Hepatocyte (in vitro differentiated cells): Measurements from ENCODE around the gene FBXL17. TPM values are rescaled to one million over a fixed set of nuclear protein-coding genes. Genes with fewer than 3 reads are reported as not detected.

Experiments used
- DNase-seq: peaks from one replicate; pipeline ENCODE4 v3.0.0-alpha.2; 2016; ENCODE audit warnings: low spot score
- H2AFZ ChIP-seq: fragments of 200-600 bp; sonication (generic); 2 replicates; pipeline ENCODE4 v1.6.0; 2016; ENCODE audit warnings: antibody characterized with exemption, mild to moderate bottlenecking
- H3K27ac ChIP-seq: fragments of 200-600 bp; sonication (generic); 2 replicates; pipeline ENCODE4 v1.5.1; 2016; ENCODE audit warnings: mild to moderate bottlenecking
- H3K27me3 ChIP-seq: fragments of 200-600 bp; sonication (generic); 2 replicates; pipeline ENCODE4 v1.6.1; 2016
- H3K36me3 ChIP-seq: fragments of 200-600 bp; sonication (generic); replicated peaks from 2 replicates; pipeline ENCODE4 v1.5.1; 2016; ENCODE audit warnings: low read depth; ENCODE audit not compliant: insufficient read depth
- H3K4me1 ChIP-seq: fragments of 200-600 bp; sonication (generic); 2 replicates; pipeline ENCODE4 v1.5.1; 2016; ENCODE audit warnings: mild to moderate bottlenecking, moderate library complexity; ENCODE audit not compliant: insufficient read depth
- H3K4me2 ChIP-seq: fragments of 200-600 bp; sonication (generic); 2 replicates; pipeline ENCODE4 v1.6.0; 2016
- H3K4me3 ChIP-seq: fragments of 200-600 bp; sonication (generic); 2 replicates; pipeline ENCODE4 v1.5.1; 2016; ENCODE audit warnings: mild to moderate bottlenecking
- H3K79me2 ChIP-seq: fragments of 200-600 bp; sonication (generic); 2 replicates; pipeline ENCODE4 v1.6.0; 2017; ENCODE audit warnings: mild to moderate bottlenecking
- H3K9me2 ChIP-seq: fragments of 200-600 bp; sonication (generic); replicated peaks from 2 replicates; pipeline ENCODE4 v1.6.0; 2017; ENCODE audit warnings: mild to moderate bottlenecking; ENCODE audit not compliant: insufficient read depth
- H3K9me3 ChIP-seq: fragments of 200-600 bp; sonication (generic); 2 replicates; pipeline ENCODE4 v1.5.1; 2016; ENCODE audit warnings: low read depth, mild to moderate bottlenecking
- H4K20me1 ChIP-seq: fragments of 200-600 bp; sonication (generic); 2 replicates; pipeline ENCODE4 v1.6.0; 2016; ENCODE audit warnings: mild to moderate bottlenecking; ENCODE audit not compliant: insufficient read depth, poor library complexity, severe bottlenecking
- CTCF ChIP-seq: fragments of 200-600 bp; sonication (generic); IDR thresholded peaks from 2 replicates; pipeline ENCODE4 v1.5.1; 2016; ENCODE audit warnings: antibody characterized with exemption, mild to moderate bottlenecking; ENCODE audit not compliant: poor library complexity
- EZH2 ChIP-seq: fragments of 200-600 bp; sonication (generic); IDR thresholded peaks from 2 replicates; pipeline ENCODE4 v1.6.1; 2016; ENCODE audit warnings: antibody characterized with exemption, mild to moderate bottlenecking, borderline replicate concordance
- EZH2phosphoT487 ChIP-seq: fragments of 200-600 bp; sonication (generic); IDR thresholded peaks from one replicate; pipeline ENCODE4 v1.6.1; 2018; ENCODE audit warnings: antibody characterized with exemption, mild to moderate bottlenecking, low read depth, moderate library complexity; ENCODE audit not compliant: unreplicated experiment, severe bottlenecking
- WGBS: methylation state at CpG from one replicate; pipeline ENCODE4 v1.1.6; 2016; ENCODE audit warnings: low lambda C conversion rate; ENCODE audit errors: missing lambda C conversion rate; 5-methylcytosine and 5-hydroxymethylcytosine counted together
- polyA plus RNA-seq: library from polyadenylated mRNA; unstranded; fragments of >200 nt; fragmentation: Nextera tagmentation; extraction: Ambion mirVana; gene quantifications from 2 replicates; pipeline ENCODE4 v1.2.1, GENCODE V29; 2016
- total RNA-seq: library from RNA; depleted of rRNA; stranded (reverse); fragments of >200 nt; gene quantifications from 2 replicates; pipeline ENCODE4 v1.2.3, GENCODE V29; 2014

Gene FBXL17
- total and polyA plus RNA-seq, 2 experiments from 2014 or later = 12.5 to 18.2 TPM

GRCh38 chr5:108303086-108303485 is 78.8 kb downstream of the FBXL17 start:
- no peak overlapping the region for H3K4me2 ChIP-seq
- H3K79me2 ChIP-seq = no peaks in the 10 kb centered on the region
- H4K20me1 ChIP-seq = no peaks in the 10 kb centered on the region
- WGBS = 97% methylated on average over 1 of the region's 1 CpG
- TF ChIP-seq EZH2phosphoT487 (no peak), EZH2 (no peak), CTCF (no peak)
- no peaks in the 10 kb centered on the region for H3K9me3 ChIP-seq
- H2AFZ ChIP-seq = no peak overlapping the region
- H3K9me2 ChIP-seq = no peaks in the 10 kb centered on the region
- no peak overlapping the region for H3K27ac ChIP-seq
- DNase-seq = no peak
- no peaks in the 10 kb centered on the region for H3K27me3 ChIP-seq
- no peaks in the 10 kb centered on the region for H3K36me3 ChIP-seq
- no peaks in the 10 kb centered on the region for H3K4me1 ChIP-seq
- no peak overlapping the region for H3K4me3 ChIP-seq

- Histone ChIP-seq H3K36me3 (no peaks in the 10 kb centered on the region), H3K4me3 (no peak overlapping the region), H2AFZ (no peak overlapping the region), H3K9me2 (no peaks in the 10 kb centered on the region), H4K20me1 (no peaks in the 10 kb centered on the region), H3K27me3 (no peaks in the 10 kb centered on the region), H3K27ac (no peak overlapping the region), H3K9me3 (no peaks in the 10 kb centered on the region), H3K4me2 (no peak overlapping the region), H3K79me2 (no peaks in the 10 kb centered on the region), H3K4me1 (no peaks in the 10 kb centered on the region)
- DNase-seq = no peak
- TF ChIP-seq EZH2phosphoT487 = no peak
- TF ChIP-seq CTCF = no peak
- TF ChIP-seq EZH2 = no peak
Measured at GRCh38 chr5:108297042-108297601, 84.8 kb downstream of the FBXL17 start.

- TF ChIP-seq CTCF (no peak), EZH2 (no peak), EZH2phosphoT487 (no peak)
- Histone ChIP-seq H3K4me1 (no peaks in the 10 kb centered on the region), H3K27me3 (no peaks in the 10 kb centered on the region), H4K20me1 (no peaks in the 10 kb centered on the region), H2AFZ (no peak overlapping the region), H3K4me3 (no peak overlapping the region), H3K27ac (no peak overlapping the region), H3K4me2 (no peak overlapping the region), H3K9me2 (no peaks in the 10 kb centered on the region), H3K36me3 (no peaks in the 10 kb centered on the region), H3K79me2 (no peaks in the 10 kb centered on the region), H3K9me3 (no peaks in the 10 kb centered on the region)
- 90% methylated on average over 2 of the region's 2 CpGs for WGBS
- no peak for DNase-seq
Measured at GRCh38 chr5:108295578-108296368, 86.1 kb downstream of the FBXL17 start.
